ENCODE results near the gene MSH5. TPM values are rescaled to one million over a fixed set of nuclear protein-coding genes. Genes with fewer than 3 reads are reported as not detected.

MSH5 gene
- total RNA-seq, 1 donor from 2014 or later: 48.2 TPM

GRCh38 chr6:31725502-31726350 is 14.1 kb upstream of the MSH5 start:
- DNase-seq (ENCODE audit: low spot score in 2 of 2, unreplicated experiment in 2 of 2): no peak
- peak overlapping the region; percentile 3 for H3K27ac Mint-ChIP-seq
- H3K36me3 Mint-ChIP-seq: peaks cover 33% of the 10 kb centered on the region

GRCh38 chr6:31727034-31727716 is 12.6 kb upstream of the MSH5 start:
- Mint-ChIP-seq H3K4me1 (peaks cover 22% of the 10 kb centered on the region), H3K36me3 (peaks cover 41% of the 10 kb centered on the region), H3K27me3 (ENCODE audit: low read depth) (no peaks in the 10 kb centered on the region), H3K27ac (no peak overlapping the region), H3K4me3 (peak overlapping the region; percentile 100), H3K9me3 (no peaks in the 10 kb centered on the region)
- TF ChIP-seq CTCF (IDR thresholded peaks at IDR 0.05; ENCODE audit: unreplicated experiment): no peak
- DNase-seq (ENCODE audit: low spot score in 2 of 2, unreplicated experiment in 2 of 2): no peak

More at GRCh38 chr6:31725502-31726350, 14.1 kb upstream of the MSH5 start:
- no peaks in the 10 kb centered on the region for H3K9me3 Mint-ChIP-seq
- no peak overlapping the region for H3K4me3 Mint-ChIP-seq
- H3K4me1 Mint-ChIP-seq: peaks cover 21% of the 10 kb centered on the region
- no peaks in the 10 kb centered on the region for H3K27me3 Mint-ChIP-seq (ENCODE audit: low read depth)
- no peak for TF ChIP-seq CTCF (IDR thresholded peaks at IDR 0.05; ENCODE audit: unreplicated experiment)

- Mint-ChIP-seq H3K4me1 (peaks cover 22% of the 10 kb centered on the region), H3K27me3 (ENCODE audit: low read depth) (no peaks in the 10 kb centered on the region), H3K36me3 (peaks cover 40% of the 10 kb centered on the region), H3K4me3 (peak overlapping the region; percentile 100), H3K9me3 (no peaks in the 10 kb centered on the region), H3K27ac (no peak overlapping the region)
- TF ChIP-seq CTCF (IDR thresholded peaks at IDR 0.05; ENCODE audit: unreplicated experiment): no peak
- no peak for DNase-seq (ENCODE audit: low spot score in 2 of 2, unreplicated experiment in 2 of 2)
Measured at GRCh38 chr6:31727717-31728671, 11.8 kb upstream of the MSH5 start.

GRCh38 chr6:31728767-31729514 is 10.9 kb upstream of the MSH5 start, which contains the start of gene DDAH2:
DDAH2 (minus strand) TSS chr6:31729299; CDS start chr6:31729161, 138 bp downstream.
- DNase-seq (ENCODE audit: low spot score in 2 of 2, unreplicated experiment in 2 of 2): no peak
- peaks cover 22% of the 10 kb centered on the region for H3K4me1 Mint-ChIP-seq
- no peak for TF ChIP-seq CTCF (IDR thresholded peaks at IDR 0.05; ENCODE audit: unreplicated experiment)
- H3K27ac Mint-ChIP-seq: peak within 1 kb of the TSS; percentile 98
- H3K27me3 Mint-ChIP-seq (ENCODE audit: low read depth): no peaks in the 10 kb centered on the region
- H3K9me3 Mint-ChIP-seq: no peaks in the 10 kb centered on the region
- H3K4me3 Mint-ChIP-seq: peak within 1 kb of the TSS; percentile 100
- peaks cover 49% of the 10 kb centered on the region for H3K36me3 Mint-ChIP-seq

Measured in mesothelial cell of epicardium (in vitro differentiated cells).